NT2/D1 (cell line): ENCODE results near the gene FFAR1.

Source experiments
- DNase-seq: peaks from one replicate; pipeline ENCODE4 v3.0.0-alpha.2; 2011; ENCODE audit warnings: low read depth, low spot score
- H3K27me3 ChIP-seq: 2 replicates; pipeline ENCODE4 v1.6.0; 2011; ENCODE audit warnings: mild to moderate bottlenecking; ENCODE audit not compliant: insufficient read length, insufficient read depth
- H3K36me3 ChIP-seq: 2 replicates; pipeline ENCODE4 v1.6.1; 2011; ENCODE audit warnings: mild to moderate bottlenecking, low read length, mixed read lengths; ENCODE audit not compliant: insufficient read depth, insufficient read length
- H3K4me1 ChIP-seq: 2 replicates; pipeline ENCODE4 v1.5.1; 2011; ENCODE audit not compliant: insufficient read depth, insufficient read length
- H3K4me3 ChIP-seq: 2 replicates; pipeline ENCODE4 v1.5.1; 2011; ENCODE audit warnings: low read depth; ENCODE audit not compliant: insufficient read length
- H3K9ac ChIP-seq: 2 replicates; pipeline ENCODE4 v1.6.0; 2011; ENCODE audit warnings: low read depth; ENCODE audit not compliant: insufficient read length
- H3K9me3 ChIP-seq: 2 replicates; pipeline ENCODE4 v1.5.1; 2011; ENCODE audit warnings: mild to moderate bottlenecking, low read length; ENCODE audit not compliant: insufficient read depth
- SUZ12 ChIP-seq: IDR thresholded peaks from 2 replicates; pipeline ENCODE4 v1.6.1; 2011; ENCODE audit not compliant: insufficient read length, insufficient read depth; ENCODE audit errors: extremely low read depth
- YY1 ChIP-seq: IDR thresholded peaks from 2 replicates; pipeline ENCODE4 v1.6.1; 2011; ENCODE audit not compliant: insufficient read length, insufficient read depth
- ZNF274 ChIP-seq: IDR thresholded peaks from 2 replicates; pipeline ENCODE4 v1.6.1; 2011; ENCODE audit warnings: mild to moderate bottlenecking, low read depth, low read length

FFAR1 gene

DNA sequence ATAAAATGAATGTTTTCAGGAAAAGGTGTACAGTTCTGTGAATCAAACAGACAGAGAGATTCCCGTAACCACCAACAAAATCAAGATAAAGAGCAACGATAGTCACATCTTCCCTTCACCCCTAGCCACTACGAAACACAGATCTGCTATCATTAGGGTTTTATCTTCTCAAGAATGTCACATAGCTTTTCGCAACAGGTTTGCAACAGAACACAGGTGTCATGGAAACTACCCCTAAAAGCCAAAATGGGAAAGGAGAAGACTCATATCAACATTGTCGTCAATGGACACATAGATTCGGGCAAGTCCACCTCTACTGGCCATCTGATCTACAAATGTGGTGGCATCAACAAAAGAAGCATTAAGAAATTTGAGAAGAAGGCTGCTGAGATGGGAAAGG is 34.2 kb downstream of the FFAR1 start:
- H3K9me3 ChIP-seq: peaks cover 24% of the 10 kb centered on the region

DNA sequence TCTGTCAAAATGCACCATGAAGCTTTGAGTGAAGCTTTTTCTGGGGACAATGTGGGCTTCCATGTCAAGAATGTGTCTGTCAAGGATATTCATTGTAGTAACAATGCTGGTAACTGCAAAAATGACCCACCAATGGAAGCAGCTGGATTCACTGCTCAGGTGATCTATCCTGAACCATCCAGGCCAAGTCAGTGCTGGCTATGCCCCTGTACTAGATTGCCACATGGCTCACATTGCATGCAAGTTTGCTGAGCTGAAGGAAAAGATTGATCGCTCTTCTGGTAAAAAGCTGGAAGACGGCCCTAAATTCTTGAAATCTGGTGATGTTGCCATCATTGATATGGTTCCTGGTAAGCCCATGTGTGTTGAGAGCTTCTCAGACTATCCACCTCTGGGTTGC is 35.8 kb downstream of the FFAR1 start:
- TF ChIP-seq YY1: no peak
- no peak for TF ChIP-seq SUZ12
- TF ChIP-seq ZNF274: no peak

More for the DNA sequence above, 34.2 kb downstream of the FFAR1 start:
- TF ChIP-seq YY1 (no peak), SUZ12 (no peak), ZNF274 (no peak)
- Histone ChIP-seq H3K9ac (no peak overlapping the region), H3K4me1 (peaks cover 2% of the 10 kb centered on the region), H3K4me3 (no peak overlapping the region), H3K27me3 (no peaks in the 10 kb centered on the region), H3K36me3 (no peaks in the 10 kb centered on the region)
- DNase-seq: no peak

DNA sequence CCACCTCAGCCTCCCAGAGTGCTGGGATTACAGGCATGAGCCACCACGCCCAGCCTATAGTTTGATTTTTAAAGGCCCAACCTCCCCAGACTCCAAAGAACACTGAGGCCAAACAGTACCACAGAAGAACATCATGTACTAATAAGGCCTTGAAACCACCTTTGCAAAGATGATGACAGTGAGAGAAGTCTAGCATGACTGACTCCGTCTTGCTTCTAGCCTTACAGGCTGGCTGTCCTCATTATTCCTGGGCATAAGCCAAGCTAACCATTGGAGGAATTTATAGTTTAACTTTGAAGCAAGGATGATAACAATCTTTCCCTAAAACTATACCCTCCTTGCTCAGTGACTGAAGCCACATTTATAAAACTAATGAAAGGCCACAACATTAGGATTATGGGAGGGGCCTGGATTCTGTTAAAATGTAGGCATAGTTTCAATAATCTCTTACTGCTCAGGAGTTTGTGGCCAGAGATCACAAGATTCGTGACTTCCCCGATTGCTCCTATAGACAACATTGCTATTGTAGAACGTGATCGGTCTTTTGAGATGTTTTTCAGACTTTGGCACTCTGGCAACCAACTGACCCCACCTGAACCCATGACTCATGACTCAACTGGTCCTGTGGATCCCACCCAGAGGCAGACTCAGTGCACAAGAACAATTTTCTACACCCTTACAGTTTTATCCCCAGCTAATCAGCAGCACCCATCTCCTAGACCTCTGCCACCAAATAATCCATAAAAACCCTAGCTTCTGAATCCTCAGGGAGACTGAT is 40.8 kb downstream of the FFAR1 start:
- H3K4me3 ChIP-seq: no peak overlapping the region
- H3K9me3 ChIP-seq: peaks cover 41% of the 10 kb centered on the region

More for the DNA sequence above, 35.8 kb downstream of the FFAR1 start:
- Histone ChIP-seq H3K4me3 (no peak overlapping the region), H3K36me3 (no peaks in the 10 kb centered on the region), H3K9me3 (peaks cover 34% of the 10 kb centered on the region), H3K27me3 (no peaks in the 10 kb centered on the region), H3K4me1 (no peaks in the 10 kb centered on the region), H3K9ac (no peak overlapping the region)
- no peak for DNase-seq

DNA sequence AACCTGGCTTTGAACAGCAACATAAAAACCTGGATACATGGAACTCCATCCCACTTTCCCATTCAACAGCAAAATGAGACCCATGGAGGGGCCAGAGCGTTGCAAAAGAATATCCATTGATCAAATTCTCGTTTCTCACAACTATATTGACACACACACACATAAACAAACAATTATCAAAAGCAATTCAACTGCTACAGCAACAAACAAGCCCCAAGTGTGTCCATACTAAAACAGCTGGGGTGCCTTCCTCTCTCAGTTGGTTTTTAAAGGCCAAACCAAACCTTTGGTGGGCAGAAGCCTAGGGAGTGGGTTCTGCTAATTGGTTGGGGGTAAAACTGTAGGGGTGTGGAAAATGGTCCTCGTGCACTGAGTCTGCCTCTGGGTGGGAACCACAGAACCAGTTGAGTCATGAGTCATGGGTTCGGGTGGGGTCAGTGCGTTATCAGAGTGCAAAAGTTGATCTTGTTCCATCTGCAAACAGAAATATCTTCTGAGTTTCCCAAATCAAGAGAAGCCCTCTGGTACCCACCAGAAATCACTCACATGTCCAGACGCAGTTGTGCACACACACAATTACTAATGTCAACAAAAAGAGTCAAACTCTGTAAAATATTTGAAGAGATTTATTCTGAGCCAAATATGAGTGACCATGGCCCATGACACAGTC is 41.6 kb downstream of the FFAR1 start:
- no peak overlapping the region for H3K4me3 ChIP-seq
- H3K9me3 ChIP-seq: peaks cover 41% of the 10 kb centered on the region
- H3K36me3 ChIP-seq: no peaks in the 10 kb centered on the region
- no peak for DNase-seq
- TF ChIP-seq ZNF274 (no peak), YY1 (no peak), SUZ12 (no peak)
- H3K9ac ChIP-seq: no peak overlapping the region
- H3K27me3 ChIP-seq: no peaks in the 10 kb centered on the region
- peaks cover 2% of the 10 kb centered on the region for H3K4me1 ChIP-seq

More for the DNA sequence above, 40.8 kb downstream of the FFAR1 start:
- no peak overlapping the region for H3K9ac ChIP-seq
- peaks cover 2% of the 10 kb centered on the region for H3K4me1 ChIP-seq
- H3K36me3 ChIP-seq: no peaks in the 10 kb centered on the region
- DNase-seq: no peak
- H3K27me3 ChIP-seq: no peaks in the 10 kb centered on the region
- no peak for TF ChIP-seq ZNF274
- TF ChIP-seq SUZ12: no peak
- TF ChIP-seq YY1: no peak

- Histone ChIP-seq H3K9ac (no peak overlapping the region), H3K9me3 (peaks cover 9% of the 10 kb centered on the region; the same call in 1 of the 2 replicates), H3K36me3 (no peaks in the 10 kb centered on the region), H3K4me3 (no peak overlapping the region), H3K4me1 (peaks cover 2% of the 10 kb centered on the region), H3K27me3 (no peaks in the 10 kb centered on the region)
- TF ChIP-seq ZNF274: no peak
- TF ChIP-seq YY1: no peak
- TF ChIP-seq SUZ12: no peak
- no peak for DNase-seq
These were observed 45.3 kb downstream of the FFAR1 start for GRCh38 chr19:35392742-35393715.

DNA sequence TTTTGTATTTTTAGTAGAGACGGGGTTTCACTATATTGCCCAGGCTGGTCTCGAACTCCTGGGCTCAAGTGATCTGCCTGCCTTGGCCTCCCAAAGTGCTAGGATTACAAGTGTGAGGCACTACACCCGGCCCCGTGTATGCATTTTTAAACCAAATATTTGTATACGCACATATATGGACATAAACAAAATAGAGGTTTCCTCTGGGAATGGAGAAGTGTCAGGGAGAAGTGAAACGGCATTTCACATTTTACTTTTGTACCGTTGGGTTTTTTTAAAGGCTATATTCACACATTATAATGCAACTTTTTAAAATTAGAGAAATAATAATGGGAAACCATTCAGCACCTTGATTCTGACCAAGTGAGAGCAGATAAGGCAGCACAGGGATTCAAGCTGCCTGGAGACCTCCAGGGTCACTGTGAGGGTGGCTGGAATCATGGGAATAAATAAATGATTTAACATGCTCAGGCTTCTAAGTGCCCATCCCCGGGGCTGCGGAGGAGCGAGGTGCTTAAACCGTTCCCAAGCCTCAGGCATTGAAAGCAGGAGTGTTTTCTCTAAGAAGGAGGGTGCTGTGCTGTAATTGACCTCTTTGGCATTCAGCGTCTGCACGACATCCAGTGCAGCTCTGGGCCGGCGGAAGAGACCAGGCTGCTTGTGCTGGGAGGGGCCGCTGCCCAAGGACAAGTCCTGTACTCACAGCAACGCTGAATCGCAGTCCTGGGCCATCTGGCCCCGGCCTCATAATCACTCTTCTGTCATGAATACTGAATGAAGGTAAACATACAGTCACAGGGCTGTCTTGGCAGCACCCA is 47.9 kb downstream of the FFAR1 start:
- H3K9ac ChIP-seq: no peak overlapping the region
- TF ChIP-seq SUZ12 (no peak), YY1 (no peak), ZNF274 (no peak)
- DNase-seq: no peak
- no peaks in the 10 kb centered on the region for H3K36me3 ChIP-seq
- no peak overlapping the region for H3K4me3 ChIP-seq
- no peaks in the 10 kb centered on the region for H3K27me3 ChIP-seq
- peaks cover 2% of the 10 kb centered on the region for H3K4me1 ChIP-seq
- no peaks in the 10 kb centered on the region for H3K9me3 ChIP-seq
